CD4-positive, alpha-beta T cell treated with Interleukin-17A for 1 hour (primary cell): ENCODE data around the gene NTMT1.
"Not testable (repeated sequence)": the region's sequence is repeated elsewhere in the genome, so short reads cannot be mapped to it uniquely, and the experiment has no call there.

Experiments used
- DNase-seq: peaks from one replicate; pipeline ENCODE4 v3.0.0-alpha.2; 2020

NTMT1 gene

GRCh38 chr9:129655696-129656095 lies 29.7 kb downstream of the NTMT1 start:
- DNase-seq = no peak

- no peak for DNase-seq
Measured at GRCh38 chr9:129656795-129657390, 30.9 kb downstream of the NTMT1 start.

DNA sequence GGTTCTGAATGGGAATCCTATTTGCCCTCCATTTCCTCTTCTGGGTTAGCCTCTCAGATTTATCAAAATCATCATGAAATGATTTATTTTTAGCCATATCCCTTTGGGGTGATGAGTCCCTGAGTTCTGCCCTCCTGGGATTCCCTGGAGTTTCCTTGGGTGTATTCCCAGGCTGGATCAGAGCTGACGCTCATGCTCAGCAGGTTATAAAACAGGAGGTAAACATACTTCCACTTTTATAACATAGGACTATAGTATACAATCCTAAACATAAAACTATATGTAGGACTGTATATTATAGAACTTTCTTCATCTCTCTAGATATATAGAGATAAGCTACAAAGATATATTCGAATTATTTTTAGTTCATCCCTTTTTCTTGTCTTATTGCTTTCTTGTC lies 35.1 kb downstream of the NTMT1 start:
- DNase-seq = no peak

- DNase-seq = not testable (repeated sequence)
Measured at GRCh38 chr9:129662239-129662638, 36.3 kb downstream of the NTMT1 start.

DNA sequence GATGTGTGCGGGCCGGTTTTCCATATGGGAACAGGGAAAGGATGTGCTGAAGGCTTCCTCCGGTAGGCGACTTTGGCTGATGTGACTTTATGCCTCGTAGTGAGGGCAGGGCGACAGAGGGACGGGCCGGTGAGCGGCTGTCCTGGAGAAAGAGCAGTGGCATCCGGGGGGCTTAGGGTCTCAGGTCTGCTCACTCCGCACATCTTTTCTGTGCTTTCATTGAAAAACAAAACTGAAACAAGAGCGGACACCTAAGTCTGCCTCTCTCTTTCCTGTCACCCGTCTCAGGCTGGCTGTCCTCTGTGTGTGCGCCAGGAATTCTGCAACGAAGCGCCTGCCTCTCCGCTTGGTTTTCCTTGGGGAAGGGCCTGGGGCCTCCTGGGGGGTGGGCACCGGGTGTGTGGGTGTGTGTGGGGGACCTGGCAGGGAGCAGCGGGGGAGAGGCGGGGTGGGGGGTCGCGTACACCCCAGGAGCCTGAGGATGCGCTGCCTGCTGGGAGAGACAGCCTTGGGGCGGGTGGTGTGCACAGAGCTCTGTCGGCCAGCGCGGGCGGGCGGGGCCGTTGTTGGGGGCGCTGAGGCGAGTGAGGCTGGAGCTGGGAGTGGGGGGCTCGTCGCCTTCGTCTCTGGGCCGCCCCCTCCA lies 38.9 kb downstream of the NTMT1 start:
- no peak for DNase-seq

DNA sequence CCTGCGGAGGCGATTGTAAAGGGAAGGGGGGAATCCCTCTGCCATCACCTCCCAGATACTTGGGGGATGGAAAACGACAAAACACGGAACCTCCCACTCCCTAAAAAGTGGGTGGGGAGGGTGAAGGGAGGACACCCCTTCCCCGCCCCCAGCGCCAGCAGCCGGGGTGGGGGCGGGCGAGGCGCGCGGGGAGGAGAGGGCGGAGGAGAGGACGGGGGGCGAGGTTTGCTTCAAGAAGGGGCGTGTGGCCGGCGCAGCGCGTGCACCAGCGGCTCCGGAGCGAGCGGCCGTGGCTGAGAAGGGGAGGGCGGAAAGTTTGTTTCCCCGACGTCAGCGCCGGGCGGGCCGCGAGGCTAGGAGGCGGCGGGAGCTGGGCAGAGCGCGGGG lies 39.4 kb downstream of the NTMT1 start, which contains the start of gene PRRX2:
TSS of gene PRRX2 (plus strand) at position 259 of the 387 bp plus-strand sequence. CDS start 221 bp downstream, outside the sequence.
- DNase-seq = peak; percentile 28

- DNase-seq = no peak
Measured at GRCh38 chr9:129665814-129666520, 40.0 kb downstream of the NTMT1 start.

DNA sequence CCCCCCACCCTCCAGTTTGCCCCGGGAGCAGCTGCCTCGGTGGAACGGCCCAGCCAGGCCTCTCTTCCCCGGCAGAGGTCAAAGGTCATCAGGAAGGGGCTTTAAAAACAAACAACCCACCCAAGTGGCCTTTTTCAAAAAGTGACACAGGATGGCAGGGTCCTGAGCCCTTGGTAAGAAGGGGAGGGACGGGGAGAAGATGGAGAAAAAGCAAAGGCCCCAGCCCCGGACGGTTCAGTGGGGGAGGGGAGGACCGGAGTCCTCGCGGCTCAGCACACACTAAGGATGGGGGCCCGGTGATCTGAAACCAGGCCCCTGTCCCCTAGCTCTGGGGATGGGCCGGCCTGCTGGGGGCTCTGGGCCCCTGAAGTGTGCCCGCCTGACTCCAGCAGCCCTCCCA lies 40.6 kb downstream of the NTMT1 start:
- DNase-seq = no peak

GRCh38 chr9:129667378-129667777 lies 41.4 kb downstream of the NTMT1 start:
- DNase-seq = no peak

DNA sequence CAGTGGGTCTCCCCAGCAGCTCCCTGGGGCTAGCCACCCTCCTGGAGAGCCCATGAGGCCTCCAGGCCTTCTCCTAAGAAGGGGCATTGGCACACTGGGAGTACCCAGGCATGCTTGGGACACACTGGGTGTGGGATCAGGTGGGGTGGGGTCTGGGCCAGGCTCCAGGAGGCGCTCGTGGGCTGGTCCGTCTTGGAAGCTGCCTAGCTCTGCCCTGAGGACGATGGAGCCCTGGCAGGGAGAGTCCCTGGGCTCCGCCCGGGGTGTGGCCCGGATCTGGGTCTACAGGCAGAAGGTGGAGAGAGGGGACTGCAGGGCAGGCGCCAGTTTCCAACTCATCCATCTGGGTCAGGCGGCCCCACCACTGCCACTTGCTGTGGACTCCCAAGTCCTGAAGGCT lies 41.9 kb downstream of the NTMT1 start:
- DNase-seq = no peak

DNA sequence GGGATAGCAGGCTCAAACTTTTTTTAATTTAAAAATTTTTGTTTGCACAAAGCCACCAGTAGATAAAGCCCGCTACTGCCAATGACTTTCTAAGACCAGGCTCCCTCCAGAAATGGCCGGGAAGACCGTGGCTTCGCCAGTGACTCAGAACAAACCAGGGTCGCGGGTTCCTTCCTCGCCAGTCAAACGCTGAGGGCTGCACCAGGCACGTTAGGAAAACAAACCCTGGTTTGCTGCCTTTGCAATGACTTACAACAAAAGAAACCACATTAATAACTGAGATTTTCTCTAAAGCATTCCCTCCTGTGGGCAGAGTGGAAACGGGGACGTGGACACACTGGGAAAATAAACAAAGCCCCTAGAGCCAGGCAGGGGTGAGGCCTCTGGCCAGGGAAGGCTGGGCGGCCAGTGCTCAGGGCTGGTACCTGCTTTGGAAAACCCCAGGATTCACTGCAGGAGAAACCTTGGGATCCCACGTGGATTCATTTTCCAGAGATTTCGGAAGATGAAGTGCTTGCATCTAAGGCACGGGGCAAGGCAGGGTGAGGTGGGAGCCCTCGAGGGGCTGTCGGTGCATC lies 43.3 kb downstream of the NTMT1 start:
- no peak for DNase-seq

DNA sequence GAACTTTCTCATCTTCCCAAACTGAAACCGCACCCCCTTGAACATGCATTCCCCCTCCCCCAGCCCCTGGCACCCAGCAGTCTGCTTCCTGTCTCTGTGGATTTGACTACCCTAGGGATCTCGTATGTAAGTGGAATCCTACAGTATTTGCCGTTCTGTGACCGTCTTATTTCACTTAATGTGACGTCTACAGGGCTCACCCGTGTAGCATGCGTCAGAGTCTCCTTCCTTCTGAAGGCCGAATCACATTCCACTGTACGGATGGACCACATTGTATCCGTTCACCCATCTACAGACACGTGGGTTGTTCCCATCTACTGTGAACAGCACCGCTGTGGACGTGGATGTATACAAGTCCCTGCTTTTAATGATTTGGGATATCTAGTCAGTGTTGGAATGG lies 44.0 kb downstream of the NTMT1 start:
- no peak for DNase-seq

DNA sequence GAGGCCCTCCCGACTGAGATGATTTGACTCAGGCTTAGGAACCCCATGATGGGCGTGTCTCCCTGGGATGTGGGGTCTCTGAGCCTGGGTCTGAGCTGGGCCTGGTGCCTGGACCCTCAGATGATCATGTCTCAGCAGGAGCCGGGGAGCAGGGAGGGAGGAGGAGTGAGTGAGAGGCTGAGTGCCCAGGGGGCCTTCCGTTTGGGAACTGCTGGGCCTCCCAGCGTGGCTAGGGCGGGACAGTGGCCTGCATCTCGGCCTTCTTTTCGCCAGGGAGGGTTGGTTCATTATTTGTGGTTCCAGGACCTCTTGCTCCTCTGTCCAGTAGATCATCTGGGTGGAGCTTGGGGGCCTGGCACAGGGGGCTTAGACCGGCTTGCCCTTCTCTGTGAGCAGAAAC lies 45.1 kb downstream of the NTMT1 start:
- no peak for DNase-seq

GRCh38 chr9:129671519-129671918 lies 45.6 kb downstream of the NTMT1 start:
- DNase-seq = no peak

- DNase-seq = no peak
Measured at GRCh38 chr9:129672702-129673101, 46.7 kb downstream of the NTMT1 start.

DNA sequence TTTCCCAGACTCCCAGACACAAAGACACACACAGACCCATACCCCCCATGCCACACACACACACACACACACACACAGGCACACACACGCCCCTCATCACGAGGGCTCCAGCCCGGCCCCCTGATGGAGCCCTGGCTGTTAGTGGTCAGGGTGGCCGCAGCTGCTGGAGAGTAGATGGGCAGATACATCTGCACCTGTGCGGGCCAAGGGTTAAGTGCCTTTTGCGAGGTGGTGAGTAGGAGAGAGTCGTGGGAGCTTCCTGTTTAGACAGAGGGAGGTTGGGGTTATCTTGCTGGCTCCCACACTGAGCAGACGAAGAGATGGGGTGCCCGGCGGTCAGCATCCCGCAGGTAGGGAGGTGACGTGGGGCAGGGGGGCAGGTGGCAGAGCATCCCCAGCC lies 47.6 kb downstream of the NTMT1 start:
- DNase-seq = no peak

- DNase-seq = no peak
Measured at GRCh38 chr9:129674229-129674628, 48.3 kb downstream of the NTMT1 start.

DNA sequence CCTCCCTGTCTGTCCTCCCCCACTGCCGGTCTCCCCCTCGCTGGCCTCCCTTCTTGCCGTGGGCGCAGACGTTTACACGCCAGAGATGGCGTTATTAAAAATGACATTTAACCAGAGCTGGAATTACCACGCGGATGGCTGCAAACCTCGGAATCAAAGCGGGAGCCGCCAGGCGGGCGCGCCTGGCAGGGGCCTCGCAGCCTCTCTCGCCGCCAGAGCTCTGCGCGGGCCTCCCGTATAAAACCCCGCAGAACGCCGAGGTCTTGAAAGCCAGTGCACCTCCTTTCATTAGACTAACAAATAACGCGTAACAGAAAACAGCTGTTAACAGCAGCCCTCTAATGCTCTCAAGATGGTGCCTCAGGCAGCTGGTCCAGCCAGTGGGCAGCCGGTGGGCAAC lies 49.7 kb downstream of the NTMT1 start:
- no peak for DNase-seq

DNA sequence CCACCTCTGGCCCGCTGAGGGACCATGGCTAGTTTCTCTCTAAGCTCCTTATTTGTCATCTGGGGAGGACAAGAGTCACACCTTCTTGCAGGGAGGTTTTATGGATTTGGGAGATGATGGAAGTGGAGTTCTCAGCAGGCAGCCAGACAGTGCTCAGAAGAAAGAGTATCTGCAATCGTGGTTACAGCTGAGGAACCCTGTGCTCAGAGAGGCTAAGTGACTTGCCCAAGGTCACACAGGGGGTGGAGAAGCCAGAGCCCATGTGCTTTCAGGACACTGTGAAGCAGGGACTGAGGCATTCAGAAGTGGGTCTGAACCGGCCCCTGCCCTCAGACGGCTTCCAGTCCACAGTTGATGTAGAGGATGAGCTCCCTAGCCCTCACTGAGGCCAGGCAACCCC lies 50.3 kb downstream of the NTMT1 start:
- DNase-seq = no peak

DNA sequence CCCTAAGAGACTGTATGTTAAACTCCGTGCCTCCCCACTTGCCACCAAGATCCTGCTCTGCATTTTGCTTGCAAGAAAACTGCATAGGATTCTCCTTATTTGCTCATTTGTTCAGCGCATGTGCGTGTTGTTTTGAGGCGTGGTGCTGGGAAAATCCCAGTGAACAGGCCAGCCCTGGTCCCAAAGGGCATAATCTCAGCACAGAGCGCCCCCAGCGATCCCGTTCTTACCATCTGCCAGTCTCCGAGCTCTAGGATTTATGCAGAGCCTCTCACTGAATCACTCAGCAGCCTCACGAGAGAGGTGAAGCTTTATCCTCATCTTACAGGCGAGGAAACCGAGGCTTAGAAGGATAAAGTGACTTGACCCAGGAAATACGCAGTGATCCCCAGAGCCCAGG lies 51.0 kb downstream of the NTMT1 start:
- no peak for DNase-seq

DNA sequence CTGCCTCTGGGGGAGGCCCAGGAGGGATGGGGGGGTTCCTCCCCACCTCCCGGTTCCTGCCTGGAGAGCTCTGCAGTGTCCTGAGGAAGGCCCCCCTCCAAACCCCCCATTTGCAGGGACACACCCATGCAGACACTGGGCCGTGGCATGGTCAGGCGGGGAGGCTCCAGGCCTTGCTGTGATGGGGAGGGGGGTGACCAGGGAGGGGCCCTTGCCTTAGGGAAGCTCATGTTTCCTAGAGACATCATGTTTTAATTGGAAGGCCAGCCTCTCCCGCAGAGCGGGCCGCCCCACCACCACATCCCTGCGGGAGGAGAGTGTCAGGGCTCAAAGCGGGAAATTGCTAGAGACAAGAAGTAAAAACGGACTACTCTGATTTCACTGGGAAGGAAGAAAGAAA lies 51.5 kb downstream of the NTMT1 start:
- no peak for DNase-seq

- DNase-seq = no peak
Measured at GRCh38 chr9:129678844-129679243, 52.9 kb downstream of the NTMT1 start.

- no peak for DNase-seq
Measured at GRCh38 chr9:129679537-129679936, 53.6 kb downstream of the NTMT1 start.

DNA sequence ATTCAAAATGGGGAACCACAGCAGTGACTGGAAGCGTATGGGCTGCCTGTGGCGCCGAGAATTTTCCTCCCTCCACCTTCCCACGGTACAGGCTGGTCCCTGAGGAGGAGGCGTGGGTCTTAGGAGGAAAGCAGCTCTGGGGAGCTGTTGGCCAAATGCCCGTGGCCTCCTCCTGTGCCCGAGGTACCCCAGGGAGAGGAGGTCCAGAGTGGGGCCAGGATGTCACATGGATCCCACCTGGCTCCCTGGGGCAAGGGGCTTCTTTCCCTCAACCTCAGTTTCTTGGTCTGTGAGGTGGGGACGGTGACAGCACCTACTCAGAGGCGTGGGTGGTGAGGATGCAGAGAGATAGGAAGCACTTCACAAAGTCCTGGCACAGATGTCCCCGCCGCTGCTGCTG lies 56.0 kb downstream of the NTMT1 start:
- no peak for DNase-seq
